Measurements from ENCODE around the gene FABP2. TPM values are rescaled to one million over a fixed set of nuclear protein-coding genes. Genes with fewer than 3 reads are reported as not detected.

The FABP2 gene
- total RNA-seq, 1 experiment from 2014 or later = not detected

- Histone ChIP-seq H2BK5ac (ENCODE audit: insufficient read length, low read length) (no peak overlapping the region), H2BK15ac (ENCODE audit: low read depth, low read length) (no peak overlapping the region), H4K5ac (ENCODE audit: insufficient read length, low read depth, low read length) (no peak overlapping the region), H3K56ac (ENCODE audit: insufficient read length, low read depth, low read length) (no peak overlapping the region), H4K91ac (ENCODE audit: insufficient read length, low read depth, low read length) (no peak overlapping the region), H3K4me2 (ENCODE audit: insufficient read depth, insufficient read length, low read length) (peak overlapping the region; percentile 96), H2BK20ac (ENCODE audit: low read depth, low read length, poor library complexity, severe bottlenecking) (no peak overlapping the region), H3K27ac (ENCODE audit: insufficient read length, low read depth, low read length) (no peak overlapping the region), H2BK120ac (ENCODE audit: low read depth, low read length, poor library complexity, severe bottlenecking) (no peak overlapping the region), H4K20me1 (ENCODE audit: control insufficient read depth, insufficient read depth, insufficient read length) (no peaks in the 10 kb centered on the region), H4K8ac (replicated peaks; ENCODE audit: insufficient read length, low read depth, low read length) (no peak overlapping the region), H3K23me2 (ENCODE audit: insufficient read length, low read depth, low read length, poor library complexity, severe bottlenecking) (peaks cover 11% of the 10 kb centered on the region), H3K4ac (ENCODE audit: low read depth, low read length) (no peak overlapping the region), H2AK5ac (ENCODE audit: insufficient read length, low read length) (no peak overlapping the region), H3K4me1 (ENCODE audit: insufficient read depth, low read length) (peaks cover 3% of the 10 kb centered on the region; the same call in 1 of the 2 replicates), H3K9me3 (ENCODE audit: control insufficient read depth, low read depth, low read length) (no peaks in the 10 kb centered on the region), H3T11ph (ENCODE audit: low read length) (no peak overlapping the region), H3K79me2 (ENCODE audit: insufficient read depth, low read length) (peaks cover 2% of the 10 kb centered on the region; the same call in 1 of the 2 replicates), H3K27me3 (ENCODE audit: insufficient read depth, low read length) (no peaks in the 10 kb centered on the region), H3K18ac (ENCODE audit: insufficient read length, low read depth, low read length) (no peak overlapping the region), H3K14ac (ENCODE audit: insufficient read depth, low read length) (no peak overlapping the region), H2AFZ (ENCODE audit: low read length) (no peak overlapping the region), H3K79me1 (ENCODE audit: insufficient read depth, low read depth, low read length, poor library complexity, severe bottlenecking) (no peaks in the 10 kb centered on the region), H3K23ac (ENCODE audit: insufficient read length, low read depth, low read length) (no peak overlapping the region), H2BK12ac (ENCODE audit: insufficient read length, low read depth, low read length) (no peak overlapping the region), H3K9ac (ENCODE audit: extremely low read depth, insufficient read length, low read length) (peak overlapping the region; percentile 93)
- TF ChIP-seq, protein P1, sequence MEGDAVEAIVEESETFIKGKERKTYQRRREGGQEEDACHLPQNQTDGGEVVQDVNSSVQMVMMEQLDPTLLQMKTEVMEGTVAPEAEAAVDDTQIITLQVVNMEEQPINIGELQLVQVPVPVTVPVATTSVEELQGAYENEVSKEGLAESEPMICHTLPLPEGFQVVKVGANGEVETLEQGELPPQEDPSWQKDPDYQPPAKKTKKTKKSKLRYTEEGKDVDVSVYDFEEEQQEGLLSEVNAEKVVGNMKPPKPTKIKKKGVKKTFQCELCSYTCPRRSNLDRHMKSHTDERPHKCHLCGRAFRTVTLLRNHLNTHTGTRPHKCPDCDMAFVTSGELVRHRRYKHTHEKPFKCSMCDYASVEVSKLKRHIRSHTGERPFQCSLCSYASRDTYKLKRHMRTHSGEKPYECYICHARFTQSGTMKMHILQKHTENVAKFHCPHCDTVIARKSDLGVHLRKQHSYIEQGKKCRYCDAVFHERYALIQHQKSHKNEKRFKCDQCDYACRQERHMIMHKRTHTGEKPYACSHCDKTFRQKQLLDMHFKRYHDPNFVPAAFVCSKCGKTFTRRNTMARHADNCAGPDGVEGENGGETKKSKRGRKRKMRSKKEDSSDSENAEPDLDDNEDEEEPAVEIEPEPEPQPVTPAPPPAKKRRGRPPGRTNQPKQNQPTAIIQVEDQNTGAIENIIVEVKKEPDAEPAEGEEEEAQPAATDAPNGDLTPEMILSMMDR (conservative IDR thresholded peaks at IDR 0.05) = no peak
- Mint-ChIP-seq H3K4me3 (peak overlapping the region; percentile 93 to 97), H3K4me1 (peaks cover 25 to 28% of the 10 kb centered on the region in 2 experiments), H3K27ac (peak overlapping the region; percentile 90 to 98 (median 98)), H3K36me3 (ENCODE audit: insufficient read depth in 1 of 3, low read depth in 3 of 3) (peaks cover 17 to 32% (median 30%) of the 10 kb centered on the region in 3 experiments; a peak in 6 of 7 replicates), H3K9me3 (peaks cover 0 to 6% of the 10 kb centered on the region in 2 experiments; a peak in 2 of 5 replicates), H3K27me3 (ENCODE audit: low read depth) (0 out of 2 replicates have a peak, but pooled peaks cover 3% of the 10 kb centered on the region)
- no peak for DNase-seq
- no CpG with 5 or more reads among the region's 9 CpGs for WGBS (ENCODE audit: extremely low coverage, insufficient read length, low lambda C conversion rate)
These were observed 22.2 kb downstream of the FABP2 start for GRCh38 chr4:119299741-119300100.
